Measurements from ENCODE around the gene ITGA6. TPM values are rescaled to one million over a fixed set of nuclear protein-coding genes. Genes with fewer than 3 reads are reported as not detected.

The ITGA6 gene
- polyA plus RNA-seq, 4 donors: 90.8 to 121 (median 98.6) TPM

- no peak for DNase-seq (ENCODE audit: low read depth in 4 of 4, low spot score in 2 of 4)
Observed at GRCh38 chr2:172555272-172555521, 127.8 kb downstream of the ITGA6 start.

Other genes starting within 250 kb of the ITGA6 start
- gene PDK1, start 128.5 kb downstream of the ITGA6 start, polyA plus RNA-seq (ENCODE audit: insufficient read length in 4 of 4): 10 to 100 TPM in 1 of 4 donors, 1 to 10 TPM in 3; 8.4 to 12.1 (median 9.9) TPM